H9 (cell line): ENCODE results near the gene S100A7. TPM values are rescaled to one million over a fixed set of nuclear protein-coding genes. Genes with fewer than 3 reads are reported as not detected.
"Not testable (repeated sequence)": the region's sequence is repeated elsewhere in the genome, so short reads cannot be mapped to it uniquely, and the experiment has no call there.

Source experiments
- DNase-seq: peaks from one replicate; pipeline ENCODE4 v3.0.0-alpha.2; 2017
- H2AFZ ChIP-seq: one replicate; pipeline ENCODE4 v1.6.1; 2013; ENCODE audit warnings: mild to moderate bottlenecking, low read length, control low read depth, moderate library complexity
- H2AK5ac ChIP-seq: 2 replicates; pipeline ENCODE4 v1.6.1; 2013; ENCODE audit warnings: low read length, control low read depth, mixed read lengths; ENCODE audit not compliant: insufficient read length
- H2BK120ac ChIP-seq: one replicate; pipeline ENCODE4 v1.6.1; 2013; ENCODE audit warnings: low read depth, mild to moderate bottlenecking, low read length, control low read depth, inconsistent platforms; ENCODE audit not compliant: poor library complexity, severe bottlenecking
- H2BK12ac ChIP-seq: 2 replicates; pipeline ENCODE4 v1.6.1; 2013; ENCODE audit warnings: low read length, control low read depth, mixed read lengths, low read depth; ENCODE audit not compliant: insufficient read length
- H2BK15ac ChIP-seq: 2 replicates; pipeline ENCODE4 v1.6.1; 2013; ENCODE audit warnings: low read depth, low read length, control low read depth
- H2BK20ac ChIP-seq: one replicate; pipeline ENCODE4 v1.6.1; 2013; ENCODE audit warnings: low read depth, mild to moderate bottlenecking, low read length, control low read depth, inconsistent platforms; ENCODE audit not compliant: poor library complexity, severe bottlenecking
- H2BK5ac ChIP-seq: 2 replicates; pipeline ENCODE4 v1.6.1; 2013; ENCODE audit warnings: low read length, control low read depth, mixed read lengths; ENCODE audit not compliant: insufficient read length
- H3K14ac ChIP-seq: 2 replicates; pipeline ENCODE4 v1.6.1; 2013; ENCODE audit warnings: low read length, control low read depth; ENCODE audit not compliant: insufficient read depth
- H3K18ac ChIP-seq: 2 replicates; pipeline ENCODE4 v1.6.1; 2013; ENCODE audit warnings: low read depth, mild to moderate bottlenecking, mixed read lengths, low read length, control low read depth; ENCODE audit not compliant: insufficient read length
- H3K23ac ChIP-seq: 2 replicates; pipeline ENCODE4 v1.6.1; 2013; ENCODE audit warnings: low read length, control low read depth, mixed read lengths, low read depth; ENCODE audit not compliant: insufficient read length
- H3K23me2 ChIP-seq: 2 replicates; pipeline ENCODE4 v1.6.1; 2013; ENCODE audit warnings: low read depth, mild to moderate bottlenecking, mixed read lengths, low read length, control low read depth; ENCODE audit not compliant: insufficient read length, poor library complexity, severe bottlenecking
- H3K27ac ChIP-seq: 2 replicates; pipeline ENCODE4 v1.5.1; 2013; ENCODE audit warnings: low read length, control low read depth, mixed read lengths, low read depth; ENCODE audit not compliant: insufficient read length
- H3K27me3 ChIP-seq: 2 replicates; pipeline ENCODE4 v1.6.1; 2013; ENCODE audit warnings: low read length, control low read depth, inconsistent platforms; ENCODE audit not compliant: insufficient read depth
- H3K4ac ChIP-seq: 2 replicates; pipeline ENCODE4 v1.6.1; 2013; ENCODE audit warnings: low read depth, mild to moderate bottlenecking, control low read depth, inconsistent platforms, low read length, moderate library complexity
- H3K4me1 ChIP-seq: 2 replicates; pipeline ENCODE4 v1.6.1; 2013; ENCODE audit warnings: low read length, control low read depth, inconsistent platforms; ENCODE audit not compliant: insufficient read depth
- H3K4me2 ChIP-seq: 2 replicates; pipeline ENCODE4 v1.6.1; 2013; ENCODE audit warnings: low read length, control low read depth, mixed read lengths; ENCODE audit not compliant: insufficient read length, insufficient read depth
- H3K56ac ChIP-seq: 2 replicates; pipeline ENCODE4 v1.6.1; 2013; ENCODE audit warnings: low read depth, mild to moderate bottlenecking, mixed read lengths, low read length, control low read depth; ENCODE audit not compliant: insufficient read length
- H3K79me1 ChIP-seq: 2 replicates; pipeline ENCODE4 v1.6.1; 2013; ENCODE audit warnings: low read depth, mild to moderate bottlenecking, moderate library complexity, low read length, control low read depth, inconsistent platforms; ENCODE audit not compliant: insufficient read depth, poor library complexity, severe bottlenecking
- H3K79me2 ChIP-seq: 2 replicates; pipeline ENCODE4 v1.6.1; 2013; ENCODE audit warnings: low read length, control low read depth, inconsistent platforms; ENCODE audit not compliant: insufficient read depth
- H3K9ac ChIP-seq: 2 replicates; pipeline ENCODE4 v1.6.1; 2013; ENCODE audit warnings: low read length, control low read depth, mixed read lengths; ENCODE audit not compliant: insufficient read length; ENCODE audit errors: extremely low read depth
- H3K9me3 ChIP-seq: one replicate; pipeline ENCODE4 v1.6.1; 2013; ENCODE audit warnings: low read depth, low read length, inconsistent platforms; ENCODE audit not compliant: control insufficient read depth
- H3T11ph ChIP-seq: one replicate; pipeline ENCODE4 v1.6.1; 2013; ENCODE audit warnings: mild to moderate bottlenecking, low read length, control low read depth, inconsistent platforms
- H4K20me1 ChIP-seq: one replicate; pipeline ENCODE4 v1.6.1; 2013; ENCODE audit not compliant: control insufficient read depth, insufficient read length, insufficient read depth
- H4K5ac ChIP-seq: 2 replicates; pipeline ENCODE4 v1.6.1; 2013; ENCODE audit warnings: low read depth, mild to moderate bottlenecking, mixed read lengths, low read length, control low read depth; ENCODE audit not compliant: insufficient read length
- H4K8ac ChIP-seq: replicated peaks from 2 replicates; pipeline ENCODE4 v1.6.1; 2013; ENCODE audit warnings: low read length, control low read depth, mixed read lengths, low read depth; ENCODE audit not compliant: insufficient read length
- H4K91ac ChIP-seq: 2 replicates; pipeline ENCODE4 v1.6.1; 2013; ENCODE audit warnings: low read depth, mild to moderate bottlenecking, moderate library complexity, mixed read lengths, low read length, control low read depth; ENCODE audit not compliant: insufficient read length
- H3K27ac Mint-ChIP-seq, 3 experiments: 2 replicates in 2 of 3; 3 replicates in 1 of 3; pipeline ENCODE4 v1.8.0; 2020 to 2021; ENCODE audit warnings: mixed read lengths in 3 of 3, mild to moderate bottlenecking in 1 of 3, moderate library complexity in 1 of 3
- H3K27me3 Mint-ChIP-seq: 2 replicates; pipeline ENCODE4 v1.8.0; 2021; ENCODE audit warnings: low read depth, mild to moderate bottlenecking, moderate library complexity, mixed read lengths
- H3K36me3 Mint-ChIP-seq, 3 experiments: 2 replicates in 2 of 3; 3 replicates in 1 of 3; pipeline ENCODE4 v1.8.0; 2020 to 2021; ENCODE audit warnings: low read depth in 3 of 3, mixed read lengths in 3 of 3; ENCODE audit not compliant: insufficient read depth in 1 of 3
- H3K4me1 Mint-ChIP-seq, 2 experiments: 2 replicates each; pipeline ENCODE4 v1.8.0; 2020; ENCODE audit warnings: mixed read lengths in 2 of 2
- H3K4me3 Mint-ChIP-seq, 2 experiments: 2 replicates in 1 of 2; 3 replicates in 1 of 2; pipeline ENCODE4 v1.8.0; 2020 to 2021; ENCODE audit warnings: mild to moderate bottlenecking in 2 of 2, mixed read lengths in 2 of 2, moderate library complexity in 1 of 2
- H3K9me3 Mint-ChIP-seq, 2 experiments: 2 replicates in 1 of 2; 3 replicates in 1 of 2; pipeline ENCODE4 v1.8.0; 2020; ENCODE audit warnings: mild to moderate bottlenecking in 2 of 2, mixed read lengths in 2 of 2, moderate library complexity in 1 of 2
- WGBS: extraction: QIAGEN DNeasy Blood & Tissue Kit; methylation state at CpG from one replicate; pipeline ENCODE4 v1.1.7; 2013; ENCODE audit warnings: missing lambda C conversion rate, low lambda C conversion rate, mixed read lengths; ENCODE audit not compliant: insufficient read length; ENCODE audit errors: extremely low coverage; 5-methylcytosine and 5-hydroxymethylcytosine counted together
- total RNA-seq: library from RNA; stranded (reverse); gene quantifications from 2 replicates; pipeline ENCODE4 v1.2.1, GENCODE V29; 2021
- TF ChIP-seq, protein P1 (sequence below): fragments of 200-600 bp; sonication (generic); conservative IDR thresholded peaks from 3 replicates; pipeline ENCODE4 v1.8.0; 2021; ENCODE audit warnings: antibody characterized with exemption, mild to moderate bottlenecking

The S100A7 gene
- total RNA-seq, 1 experiment from 2014 or later, result not detected

DNA sequence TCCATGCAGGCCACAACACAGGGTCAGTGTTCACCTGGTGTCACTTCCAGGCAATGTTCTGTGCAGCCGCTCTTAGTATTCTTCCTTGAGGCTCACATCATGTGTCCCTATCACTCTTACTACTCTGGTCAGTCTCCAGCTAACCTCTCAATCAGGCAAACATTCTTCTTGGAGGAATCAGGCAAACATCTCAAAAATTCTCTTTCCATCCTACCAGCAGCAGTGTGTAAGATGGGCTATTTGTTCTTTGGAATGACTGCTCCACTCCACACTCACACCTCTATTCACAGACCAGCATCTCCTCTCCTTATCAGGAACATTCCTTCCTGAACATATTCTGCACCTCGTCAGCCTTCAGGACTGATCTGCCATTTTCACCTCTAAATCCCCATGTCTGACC lies 40.1 kb downstream of the S100A7 start:
- H3K9me3 Mint-ChIP-seq, result peaks cover 0 to 3% of the 10 kb centered on the region in 2 experiments; a peak in 1 of 5 replicates
- Histone ChIP-seq H3K4me2 (no peak overlapping the region), H3K4me1 (no peaks in the 10 kb centered on the region), H3K9ac (no peak overlapping the region), H2BK15ac (no peak overlapping the region), H4K5ac (no peak overlapping the region), H3K18ac (no peak overlapping the region), H3K23me2 (no peaks in the 10 kb centered on the region), H3K9me3 (no peaks in the 10 kb centered on the region), H3K23ac (no peak overlapping the region), H2BK5ac (no peak overlapping the region), H3K4ac (no peak overlapping the region), H3K79me2 (no peaks in the 10 kb centered on the region), H3K27me3 (no peaks in the 10 kb centered on the region), H3K27ac (no peak overlapping the region), H4K8ac (no peak overlapping the region), H2AK5ac (no peak overlapping the region), H3T11ph (no peak overlapping the region), H3K56ac (no peak overlapping the region), H2BK12ac (no peak overlapping the region), H3K79me1 (no peaks in the 10 kb centered on the region), H2BK120ac (no peak overlapping the region), H4K20me1 (no peaks in the 10 kb centered on the region), H4K91ac (no peak overlapping the region), H3K14ac (no peak overlapping the region), H2AFZ (no peak overlapping the region), H2BK20ac (no peak overlapping the region)
- no peaks in the 10 kb centered on the region for H3K36me3 Mint-ChIP-seq
- no peak overlapping the region for H3K27ac Mint-ChIP-seq
- WGBS, result no CpG with 5 or more reads among the region's 2 CpGs
- TF ChIP-seq, protein P1, sequence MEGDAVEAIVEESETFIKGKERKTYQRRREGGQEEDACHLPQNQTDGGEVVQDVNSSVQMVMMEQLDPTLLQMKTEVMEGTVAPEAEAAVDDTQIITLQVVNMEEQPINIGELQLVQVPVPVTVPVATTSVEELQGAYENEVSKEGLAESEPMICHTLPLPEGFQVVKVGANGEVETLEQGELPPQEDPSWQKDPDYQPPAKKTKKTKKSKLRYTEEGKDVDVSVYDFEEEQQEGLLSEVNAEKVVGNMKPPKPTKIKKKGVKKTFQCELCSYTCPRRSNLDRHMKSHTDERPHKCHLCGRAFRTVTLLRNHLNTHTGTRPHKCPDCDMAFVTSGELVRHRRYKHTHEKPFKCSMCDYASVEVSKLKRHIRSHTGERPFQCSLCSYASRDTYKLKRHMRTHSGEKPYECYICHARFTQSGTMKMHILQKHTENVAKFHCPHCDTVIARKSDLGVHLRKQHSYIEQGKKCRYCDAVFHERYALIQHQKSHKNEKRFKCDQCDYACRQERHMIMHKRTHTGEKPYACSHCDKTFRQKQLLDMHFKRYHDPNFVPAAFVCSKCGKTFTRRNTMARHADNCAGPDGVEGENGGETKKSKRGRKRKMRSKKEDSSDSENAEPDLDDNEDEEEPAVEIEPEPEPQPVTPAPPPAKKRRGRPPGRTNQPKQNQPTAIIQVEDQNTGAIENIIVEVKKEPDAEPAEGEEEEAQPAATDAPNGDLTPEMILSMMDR, result no peak
- no peak for DNase-seq
- H3K27me3 Mint-ChIP-seq, result peaks cover 18% of the 10 kb centered on the region
- H3K4me3 Mint-ChIP-seq, result no peak overlapping the region
- no peaks in the 10 kb centered on the region for H3K4me1 Mint-ChIP-seq

DNA sequence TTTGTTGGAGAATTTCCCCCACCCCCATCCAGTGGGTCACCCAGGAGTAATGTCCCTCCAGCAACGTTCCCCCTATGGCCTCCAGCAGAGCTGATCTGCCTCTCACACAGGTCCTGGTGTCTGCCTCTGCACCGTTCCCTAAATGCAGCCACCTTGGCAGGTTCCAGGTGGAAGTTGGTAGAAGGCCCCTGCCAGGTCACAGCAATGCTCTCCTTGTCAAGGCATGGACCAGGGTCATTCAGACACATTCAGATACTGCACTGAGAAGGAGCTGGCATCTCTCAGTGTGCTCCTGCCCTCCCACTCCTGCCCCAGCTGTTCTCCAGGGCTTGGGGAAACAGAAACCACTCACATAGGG lies 41.0 kb downstream of the S100A7 start:
- not testable (repeated sequence) for H2AK5ac ChIP-seq, H3K79me2 ChIP-seq, H2BK120ac ChIP-seq, H2AFZ ChIP-seq, H3K9ac ChIP-seq, H3K4me3 Mint-ChIP-seq, H3K9me3 Mint-ChIP-seq, H3K56ac ChIP-seq, H3K4me1 Mint-ChIP-seq, H4K8ac ChIP-seq, H3K27me3 ChIP-seq, H3K14ac ChIP-seq, H2BK15ac ChIP-seq, H3K4ac ChIP-seq, DNase-seq, H2BK5ac ChIP-seq, H3K36me3 Mint-ChIP-seq, H3K27ac ChIP-seq, H4K5ac ChIP-seq, H2BK20ac ChIP-seq, H3K9me3 ChIP-seq, H3T11ph ChIP-seq, H4K91ac ChIP-seq, H3K4me2 ChIP-seq, H3K23me2 ChIP-seq, H3K18ac ChIP-seq, H4K20me1 ChIP-seq, H3K4me1 ChIP-seq, H3K27ac Mint-ChIP-seq, H3K79me1 ChIP-seq, H3K23ac ChIP-seq, H2BK12ac ChIP-seq
- H3K27me3 Mint-ChIP-seq, result peaks cover 16% of the 10 kb centered on the region
- WGBS, result no CpG with 5 or more reads among the region's 2 CpGs
